Loucy (cell line): ENCODE results near the gene RPH3AL.

Source experiments
- CTCF ChIP-seq: fragments of 200-600 bp; sonication (generic); conservative IDR thresholded peaks from 2 replicates; pipeline ENCODE4 v1.5.1; 2014; ENCODE audit warnings: mild to moderate bottlenecking, antibody characterized with exemption, low read length
- EZH2phosphoT487 ChIP-seq: fragments of 200-600 bp; IDR thresholded peaks from 2 replicates; pipeline ENCODE4 v1.6.1; 2018; ENCODE audit warnings: antibody characterized with exemption, mild to moderate bottlenecking, moderate library complexity, borderline replicate concordance

- TF ChIP-seq CTCF = no peak
- TF ChIP-seq EZH2phosphoT487 = no peak
Measured at GRCh38 chr17:229709-230394, 122.8 kb downstream of the RPH3AL start.
